Measurements from ENCODE around the gene RELT.

RELT gene

GRCh38 chr11:73386016-73386415 lies 9.8 kb downstream of the RELT start:
- Histone ChIP-seq H2AFZ (ENCODE audit: low read length, unreplicated experiment) (no peak overlapping the region), H3K36me3 (ENCODE audit: insufficient read depth, low read length) (no peaks in the 10 kb centered on the region), H3K4me1 (ENCODE audit: control insufficient read depth, insufficient read depth, low read length, unreplicated experiment) (peaks cover 39% of the 10 kb centered on the region), H3K27me3 (ENCODE audit: insufficient read depth, low read length) (no peaks in the 10 kb centered on the region), H3K27ac (ENCODE audit: low read depth, low read length) (no peak overlapping the region), H3K79me2 (ENCODE audit: control insufficient read depth, insufficient read depth, low read length, unreplicated experiment) (peaks cover 84% of the 10 kb centered on the region), H3K4me3 (ENCODE audit: low read depth, low read length) (no peak overlapping the region)

- no peak overlapping the region for H3K4me3 ChIP-seq (ENCODE audit: low read depth, low read length)
- no peaks in the 10 kb centered on the region for H3K27me3 ChIP-seq (ENCODE audit: insufficient read depth, low read length)
- H3K27ac ChIP-seq (ENCODE audit: low read depth, low read length) = no peak overlapping the region
- no peak overlapping the region for H2AFZ ChIP-seq (ENCODE audit: low read length, unreplicated experiment)
- H3K4me1 ChIP-seq (ENCODE audit: control insufficient read depth, insufficient read depth, low read length, unreplicated experiment) = peaks cover 39% of the 10 kb centered on the region
- H3K79me2 ChIP-seq (ENCODE audit: control insufficient read depth, insufficient read depth, low read length, unreplicated experiment) = peaks cover 82% of the 10 kb centered on the region
- H3K36me3 ChIP-seq (ENCODE audit: insufficient read depth, low read length) = no peaks in the 10 kb centered on the region
These were observed 10.3 kb downstream of the RELT start for GRCh38 chr11:73386546-73386945.

GRCh38 chr11:73387594-73388264 lies 11.5 kb downstream of the RELT start:
- no peak overlapping the region for H3K4me3 ChIP-seq (ENCODE audit: low read depth, low read length)
- H3K27me3 ChIP-seq (ENCODE audit: insufficient read depth, low read length) = no peaks in the 10 kb centered on the region
- H3K79me2 ChIP-seq (ENCODE audit: control insufficient read depth, insufficient read depth, low read length, unreplicated experiment) = peaks cover 70% of the 10 kb centered on the region
- H3K27ac ChIP-seq (ENCODE audit: low read depth, low read length) = no peak overlapping the region
- H3K4me1 ChIP-seq (ENCODE audit: control insufficient read depth, insufficient read depth, low read length, unreplicated experiment) = peaks cover 38% of the 10 kb centered on the region
- no peaks in the 10 kb centered on the region for H3K36me3 ChIP-seq (ENCODE audit: insufficient read depth, low read length)
- H2AFZ ChIP-seq (ENCODE audit: low read length, unreplicated experiment) = no peak overlapping the region

- Histone ChIP-seq H3K27ac (ENCODE audit: low read depth, low read length) (no peak overlapping the region), H3K4me1 (ENCODE audit: control insufficient read depth, insufficient read depth, low read length, unreplicated experiment) (peaks cover 31% of the 10 kb centered on the region), H3K4me3 (ENCODE audit: low read depth, low read length) (no peak overlapping the region), H3K27me3 (ENCODE audit: insufficient read depth, low read length) (no peaks in the 10 kb centered on the region), H2AFZ (ENCODE audit: low read length, unreplicated experiment) (no peak overlapping the region), H3K79me2 (ENCODE audit: control insufficient read depth, insufficient read depth, low read length, unreplicated experiment) (peaks cover 65% of the 10 kb centered on the region), H3K36me3 (ENCODE audit: insufficient read depth, low read length) (no peaks in the 10 kb centered on the region)
These were observed 12.3 kb downstream of the RELT start for GRCh38 chr11:73388265-73389133.

- no peak overlapping the region for H3K27ac ChIP-seq (ENCODE audit: low read depth, low read length)
- H3K4me1 ChIP-seq (ENCODE audit: control insufficient read depth, insufficient read depth, low read length, unreplicated experiment) = peaks cover 24% of the 10 kb centered on the region
- no peaks in the 10 kb centered on the region for H3K36me3 ChIP-seq (ENCODE audit: insufficient read depth, low read length)
- H3K27me3 ChIP-seq (ENCODE audit: insufficient read depth, low read length) = no peaks in the 10 kb centered on the region
- H3K4me3 ChIP-seq (ENCODE audit: low read depth, low read length) = no peak overlapping the region
- H3K79me2 ChIP-seq (ENCODE audit: control insufficient read depth, insufficient read depth, low read length, unreplicated experiment) = peaks cover 58% of the 10 kb centered on the region
- H2AFZ ChIP-seq (ENCODE audit: low read length, unreplicated experiment) = no peak overlapping the region
These were observed 12.9 kb downstream of the RELT start for GRCh38 chr11:73389134-73389525.

GRCh38 chr11:73389916-73390315 lies 13.7 kb downstream of the RELT start:
- H3K4me3 ChIP-seq (ENCODE audit: low read depth, low read length) = no peak overlapping the region
- no peaks in the 10 kb centered on the region for H3K27me3 ChIP-seq (ENCODE audit: insufficient read depth, low read length)
- no peak overlapping the region for H3K27ac ChIP-seq (ENCODE audit: low read depth, low read length)
- peaks cover 18% of the 10 kb centered on the region for H3K4me1 ChIP-seq (ENCODE audit: control insufficient read depth, insufficient read depth, low read length, unreplicated experiment)
- H3K79me2 ChIP-seq (ENCODE audit: control insufficient read depth, insufficient read depth, low read length, unreplicated experiment) = peaks cover 51% of the 10 kb centered on the region
- H3K36me3 ChIP-seq (ENCODE audit: insufficient read depth, low read length) = no peaks in the 10 kb centered on the region; the same call in 1 of the 2 replicates
- no peak overlapping the region for H2AFZ ChIP-seq (ENCODE audit: low read length, unreplicated experiment)

- H3K4me3 ChIP-seq (ENCODE audit: low read depth, low read length) = no peak overlapping the region
- H2AFZ ChIP-seq (ENCODE audit: low read length, unreplicated experiment) = no peak overlapping the region
- no peaks in the 10 kb centered on the region; the same call in 1 of the 2 replicates for H3K36me3 ChIP-seq (ENCODE audit: insufficient read depth, low read length)
- H3K27ac ChIP-seq (ENCODE audit: low read depth, low read length) = no peak overlapping the region
- peaks cover 8% of the 10 kb centered on the region for H3K4me1 ChIP-seq (ENCODE audit: control insufficient read depth, insufficient read depth, low read length, unreplicated experiment)
- peaks cover 41% of the 10 kb centered on the region for H3K79me2 ChIP-seq (ENCODE audit: control insufficient read depth, insufficient read depth, low read length, unreplicated experiment)
- no peaks in the 10 kb centered on the region for H3K27me3 ChIP-seq (ENCODE audit: insufficient read depth, low read length)
These were observed 14.7 kb downstream of the RELT start for GRCh38 chr11:73390601-73391565.

- no peak overlapping the region for H3K27ac ChIP-seq (ENCODE audit: low read depth, low read length)
- no peaks in the 10 kb centered on the region for H3K27me3 ChIP-seq (ENCODE audit: insufficient read depth, low read length)
- H3K4me3 ChIP-seq (ENCODE audit: low read depth, low read length) = no peak overlapping the region
- peaks cover 3% of the 10 kb centered on the region for H3K4me1 ChIP-seq (ENCODE audit: control insufficient read depth, insufficient read depth, low read length, unreplicated experiment)
- H2AFZ ChIP-seq (ENCODE audit: low read length, unreplicated experiment) = no peak overlapping the region
- peaks cover 33% of the 10 kb centered on the region for H3K79me2 ChIP-seq (ENCODE audit: control insufficient read depth, insufficient read depth, low read length, unreplicated experiment)
- no peaks in the 10 kb centered on the region; the same call in 1 of the 2 replicates for H3K36me3 ChIP-seq (ENCODE audit: insufficient read depth, low read length)
These were observed 15.5 kb downstream of the RELT start for GRCh38 chr11:73391665-73392064.

- no peak overlapping the region for H3K4me3 ChIP-seq (ENCODE audit: low read depth, low read length)
- H3K4me1 ChIP-seq (ENCODE audit: control insufficient read depth, insufficient read depth, low read length, unreplicated experiment) = peaks cover 3% of the 10 kb centered on the region
- no peaks in the 10 kb centered on the region; the same call in 1 of the 2 replicates for H3K36me3 ChIP-seq (ENCODE audit: insufficient read depth, low read length)
- H3K27ac ChIP-seq (ENCODE audit: low read depth, low read length) = no peak overlapping the region
- peaks cover 26% of the 10 kb centered on the region for H3K79me2 ChIP-seq (ENCODE audit: control insufficient read depth, insufficient read depth, low read length, unreplicated experiment)
- no peaks in the 10 kb centered on the region for H3K27me3 ChIP-seq (ENCODE audit: insufficient read depth, low read length)
- H2AFZ ChIP-seq (ENCODE audit: low read length, unreplicated experiment) = no peak overlapping the region
These were observed 16.2 kb downstream of the RELT start for GRCh38 chr11:73392108-73393010.

Data from ACC112 (cell line).